Measurements from ENCODE around the gene CNDP2.

The CNDP2 gene

GRCh38 chr18:74480149-74480651 lies 16.0 kb upstream of the CNDP2 start:
- no peak for TF ChIP-seq ZNF274 (IDR thresholded peaks at IDR 0.05; ENCODE audit: low read depth, low read length)
- H3K4me3 ChIP-seq (ENCODE audit: low read length): no peak overlapping the region

DNA sequence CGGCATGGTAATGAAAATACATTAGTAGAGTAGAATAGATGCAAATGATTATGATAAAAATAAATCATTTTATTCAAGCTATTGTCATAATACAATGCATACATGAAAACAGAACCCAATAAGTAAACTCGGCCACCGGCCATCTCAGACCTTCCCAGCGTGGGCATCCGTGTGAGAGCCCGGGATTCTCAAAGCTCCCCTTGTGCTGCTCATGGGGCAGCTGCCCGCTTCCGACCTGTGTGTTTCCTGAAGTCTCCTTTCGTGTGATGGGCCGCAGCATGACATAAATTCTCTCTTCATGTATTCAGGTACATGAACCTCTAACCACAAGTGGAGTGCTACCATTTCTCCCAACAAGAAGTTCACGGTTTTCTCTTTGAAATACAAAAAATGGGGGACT lies 13.5 kb upstream of the CNDP2 start:
- H3K4me3 ChIP-seq (ENCODE audit: low read length): no peak overlapping the region
- no peak for TF ChIP-seq ZNF274 (IDR thresholded peaks at IDR 0.05; ENCODE audit: low read depth, low read length)

DNA sequence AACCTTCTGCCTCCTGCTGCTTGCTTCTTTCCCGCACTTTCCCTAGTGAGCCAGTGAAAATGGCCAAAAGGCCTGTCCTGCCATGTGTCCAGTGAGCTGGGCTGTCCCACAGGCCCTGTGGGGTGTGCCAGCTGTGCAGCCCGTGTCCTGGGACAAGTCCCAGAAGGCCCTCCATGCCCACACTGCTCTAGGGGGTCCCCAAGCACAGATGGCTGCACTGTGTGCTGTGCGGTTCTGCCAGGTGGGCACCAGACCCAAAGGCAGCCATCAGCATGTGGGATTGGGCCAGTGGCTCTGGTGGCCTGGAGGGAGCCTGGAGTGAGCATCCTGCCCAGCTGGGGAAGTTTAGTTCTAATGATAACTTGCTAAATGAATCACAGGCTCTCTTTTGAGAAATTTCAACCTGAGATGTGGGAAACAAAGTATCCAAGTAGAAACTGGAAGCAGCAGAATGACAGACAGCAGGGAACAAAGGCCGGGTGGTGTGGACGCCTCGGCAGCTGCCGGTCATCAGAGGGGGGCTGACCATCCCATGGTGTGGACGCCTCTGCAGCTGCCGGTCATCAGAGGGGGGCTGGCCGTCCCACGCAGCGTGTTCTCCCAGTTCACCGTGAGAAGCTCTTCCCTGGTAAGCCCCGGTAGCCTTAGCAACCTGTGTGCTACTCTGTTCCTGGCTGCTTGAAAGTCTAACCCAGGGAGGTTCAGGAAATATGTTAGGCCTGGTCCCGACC lies 9.9 kb upstream of the CNDP2 start:
- no peak for TF ChIP-seq ZNF274 (IDR thresholded peaks at IDR 0.05; ENCODE audit: low read depth, low read length)
- H3K4me3 ChIP-seq (ENCODE audit: low read length): no peak overlapping the region

GRCh38 chr18:74488354-74488753 lies 7.8 kb upstream of the CNDP2 start:
- no peak for TF ChIP-seq ZNF274 (IDR thresholded peaks at IDR 0.05; ENCODE audit: low read depth, low read length)
- no peak overlapping the region for H3K4me3 ChIP-seq (ENCODE audit: low read length)

GRCh38 chr18:74488864-74489263 lies 7.3 kb upstream of the CNDP2 start:
- no peak overlapping the region for H3K4me3 ChIP-seq (ENCODE audit: low read length)
- TF ChIP-seq ZNF274 (IDR thresholded peaks at IDR 0.05; ENCODE audit: low read depth, low read length): no peak

- TF ChIP-seq ZNF274 (IDR thresholded peaks at IDR 0.05; ENCODE audit: low read depth, low read length): no peak
- no peak overlapping the region for H3K4me3 ChIP-seq (ENCODE audit: low read length)
Measured at GRCh38 chr18:74489676-74490075, 6.5 kb upstream of the CNDP2 start.

GRCh38 chr18:74492259-74492658 lies 3.9 kb upstream of the CNDP2 start:
- no peak for TF ChIP-seq ZNF274 (IDR thresholded peaks at IDR 0.05; ENCODE audit: low read depth, low read length)
- H3K4me3 ChIP-seq (ENCODE audit: low read length): no peak overlapping the region

- no peak for TF ChIP-seq ZNF274 (IDR thresholded peaks at IDR 0.05; ENCODE audit: low read depth, low read length)
- H3K4me3 ChIP-seq (ENCODE audit: low read length): no peak overlapping the region
Measured at GRCh38 chr18:74493689-74494088, 2.5 kb upstream of the CNDP2 start.

- no peak overlapping the region for H3K4me3 ChIP-seq (ENCODE audit: low read length)
- no peak for TF ChIP-seq ZNF274 (IDR thresholded peaks at IDR 0.05; ENCODE audit: low read depth, low read length)
Measured at GRCh38 chr18:74494514-74494913, 1.6 kb upstream of the CNDP2 start.

GRCh38 chr18:74496508-74497323 lies 553 bp downstream of the CNDP2 start:
- peak overlapping the region; percentile 98 for H3K4me3 ChIP-seq (ENCODE audit: low read length)
- no peak for TF ChIP-seq ZNF274 (IDR thresholded peaks at IDR 0.05; ENCODE audit: low read depth, low read length)

- H3K4me3 ChIP-seq (ENCODE audit: low read length): peak overlapping the region; percentile 98
- no peak for TF ChIP-seq ZNF274 (IDR thresholded peaks at IDR 0.05; ENCODE audit: low read depth, low read length)
Measured at GRCh38 chr18:74497324-74497676, 1.1 kb downstream of the CNDP2 start.

GRCh38 chr18:74497778-74498177 lies 1.6 kb downstream of the CNDP2 start:
- no peak for TF ChIP-seq ZNF274 (IDR thresholded peaks at IDR 0.05; ENCODE audit: low read depth, low read length)
- no peak overlapping the region; the same call in 1 of the 2 replicates for H3K4me3 ChIP-seq (ENCODE audit: low read length)

- H3K4me3 ChIP-seq (ENCODE audit: low read length): peak overlapping the region; percentile 44; the same call in 1 of the 2 replicates
- TF ChIP-seq ZNF274 (IDR thresholded peaks at IDR 0.05; ENCODE audit: low read depth, low read length): no peak
Measured at GRCh38 chr18:74498712-74499627, 2.8 kb downstream of the CNDP2 start.

GRCh38 chr18:74499633-74500032 lies 3.5 kb downstream of the CNDP2 start:
- peak overlapping the region; percentile 44 for H3K4me3 ChIP-seq (ENCODE audit: low read length)
- TF ChIP-seq ZNF274 (IDR thresholded peaks at IDR 0.05; ENCODE audit: low read depth, low read length): no peak

Data from GM08714 (cell line).